SHP77 treated with DMSO at 0.1 percent for 48 hours (cell line): ENCODE data around the gene BUB3.
"Not testable (repeated sequence)": the region's sequence is repeated elsewhere in the genome, so short reads cannot be mapped to it uniquely, and the experiment has no call there.

Experiments
- DNase-seq: peaks from one replicate; lab custom pipeline; 2025; lab: John Stamatoyannopoulos, UW

Gene BUB3

DNA sequence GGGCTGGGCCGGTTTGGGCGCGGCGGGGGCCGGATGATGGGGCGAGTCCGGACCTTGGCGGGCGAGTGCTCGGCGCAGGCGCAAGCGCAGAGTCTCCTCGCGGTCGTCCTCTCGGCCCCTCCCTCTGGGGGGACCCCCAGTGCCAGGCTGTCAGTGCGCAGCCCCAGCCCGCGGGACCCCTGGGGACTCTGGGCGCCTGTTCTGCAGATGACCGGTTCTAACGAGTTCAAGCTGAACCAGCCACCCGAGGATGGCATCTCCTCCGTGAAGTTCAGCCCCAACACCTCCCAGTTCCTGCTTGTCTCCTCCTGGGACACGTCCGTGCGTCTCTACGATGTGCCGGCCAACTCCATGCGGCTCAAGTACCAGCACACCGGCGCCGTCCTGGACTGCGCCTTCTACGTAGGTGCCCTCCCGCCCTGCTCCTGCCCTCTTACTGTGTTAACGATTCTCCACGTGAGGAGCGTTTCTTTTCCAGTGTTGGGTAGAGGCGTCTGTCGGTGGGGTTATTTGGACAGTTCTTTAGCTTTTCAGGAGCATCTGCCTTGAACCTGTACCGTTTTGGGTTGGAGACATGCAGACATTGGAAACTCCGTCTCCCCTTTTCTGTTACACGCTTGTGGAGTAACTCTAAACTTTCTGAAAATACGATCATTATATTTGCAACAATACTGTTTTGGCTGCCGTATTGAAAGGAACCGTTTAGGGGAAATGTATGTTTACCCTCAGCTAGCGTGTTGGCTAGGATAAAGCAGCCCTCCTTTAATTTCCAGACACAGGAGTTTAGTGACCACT, 706 bp downstream of the BUB3 start:
- no peak for DNase-seq

DNA sequence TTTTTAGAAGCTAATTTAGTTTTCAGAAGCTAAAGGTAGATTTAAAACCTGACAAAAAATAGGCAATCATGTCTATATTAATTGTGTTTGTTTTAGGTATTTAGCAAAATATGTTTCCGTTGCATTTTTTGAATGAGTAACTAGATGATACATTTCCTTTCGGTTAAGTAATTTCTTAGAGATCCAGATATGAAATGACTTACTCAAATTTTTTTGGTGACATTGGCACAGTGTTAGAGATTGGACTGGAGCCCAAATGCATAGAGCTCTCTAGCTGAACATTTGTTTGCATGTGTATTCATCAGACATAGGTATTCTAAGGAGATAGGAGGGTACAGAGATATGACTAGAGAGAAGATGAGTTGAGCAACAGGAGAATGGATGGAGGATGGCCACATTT, 1.9 kb downstream of the BUB3 start:
- DNase-seq: no peak

DNA sequence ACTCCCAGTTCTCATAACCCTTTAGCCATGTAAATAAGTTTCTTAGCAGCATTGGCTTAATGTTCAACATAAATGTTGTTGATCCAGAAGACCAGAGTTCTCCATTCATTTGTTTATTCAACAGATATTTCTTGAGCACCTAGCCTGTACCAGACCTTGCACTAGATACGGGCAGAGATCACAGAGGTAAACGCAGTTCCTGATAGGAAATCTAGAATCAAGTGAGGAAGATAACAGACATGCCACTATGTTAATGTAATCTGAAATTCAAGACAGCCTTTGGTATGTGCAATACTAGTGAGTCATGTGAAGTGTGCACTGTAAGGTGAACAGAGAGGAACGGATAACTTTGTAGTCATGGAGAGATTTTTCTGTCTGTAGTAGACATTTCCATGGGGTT, 3.0 kb downstream of the BUB3 start:
- no peak for DNase-seq

- no peak for DNase-seq
Measured at GRCh38 chr10:123158682-123159081, 4.5 kb downstream of the BUB3 start.

DNA sequence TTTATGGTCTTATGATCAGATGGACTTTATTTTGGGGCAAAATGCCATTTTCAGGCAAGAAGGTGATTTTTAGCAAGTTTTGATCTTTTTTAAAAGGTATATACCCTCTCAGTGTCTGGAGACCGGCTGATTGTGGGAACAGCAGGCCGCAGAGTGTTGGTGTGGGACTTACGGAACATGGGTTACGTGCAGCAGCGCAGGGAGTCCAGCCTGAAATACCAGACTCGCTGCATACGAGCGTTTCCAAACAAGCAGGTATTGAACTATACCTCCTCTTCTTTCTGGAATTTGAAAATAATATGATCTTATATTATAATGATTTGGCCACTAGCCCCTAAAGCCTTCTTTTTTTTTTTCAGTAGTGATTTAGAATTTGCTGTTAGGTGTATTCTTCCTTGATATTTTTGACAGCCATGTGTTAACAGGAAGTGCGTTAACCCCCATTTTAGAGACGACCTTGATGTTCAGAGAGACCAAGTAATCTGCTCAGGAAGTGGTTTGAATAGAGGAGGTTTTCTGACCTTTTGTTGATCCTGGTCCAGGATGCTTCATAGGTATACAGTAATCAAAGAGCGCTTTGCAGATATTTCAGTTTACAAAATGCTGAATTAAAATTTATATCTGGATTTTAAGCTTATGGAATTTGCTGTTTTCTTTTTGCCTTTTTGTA, 6.2 kb downstream of the BUB3 start:
- DNase-seq: no peak

DNA sequence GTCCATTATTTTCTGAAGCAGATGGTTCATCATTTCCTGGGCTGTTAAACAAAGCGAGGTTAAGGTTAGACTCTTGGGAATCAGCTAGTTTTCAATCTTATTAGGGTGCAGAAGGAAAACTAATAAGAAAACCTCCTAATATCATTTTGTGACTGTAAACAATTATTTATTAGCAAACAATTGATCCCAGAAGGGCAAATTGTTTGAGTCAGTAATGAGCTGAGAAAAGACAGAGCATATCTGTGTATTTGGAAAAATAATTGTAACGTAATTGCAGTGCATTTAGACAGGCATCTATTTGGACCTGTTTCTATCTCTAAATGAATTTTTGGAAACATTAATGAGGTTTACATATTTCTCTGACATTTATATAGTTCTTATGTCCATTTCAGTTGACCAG, 10.1 kb downstream of the BUB3 start:
- no peak for DNase-seq

DNA sequence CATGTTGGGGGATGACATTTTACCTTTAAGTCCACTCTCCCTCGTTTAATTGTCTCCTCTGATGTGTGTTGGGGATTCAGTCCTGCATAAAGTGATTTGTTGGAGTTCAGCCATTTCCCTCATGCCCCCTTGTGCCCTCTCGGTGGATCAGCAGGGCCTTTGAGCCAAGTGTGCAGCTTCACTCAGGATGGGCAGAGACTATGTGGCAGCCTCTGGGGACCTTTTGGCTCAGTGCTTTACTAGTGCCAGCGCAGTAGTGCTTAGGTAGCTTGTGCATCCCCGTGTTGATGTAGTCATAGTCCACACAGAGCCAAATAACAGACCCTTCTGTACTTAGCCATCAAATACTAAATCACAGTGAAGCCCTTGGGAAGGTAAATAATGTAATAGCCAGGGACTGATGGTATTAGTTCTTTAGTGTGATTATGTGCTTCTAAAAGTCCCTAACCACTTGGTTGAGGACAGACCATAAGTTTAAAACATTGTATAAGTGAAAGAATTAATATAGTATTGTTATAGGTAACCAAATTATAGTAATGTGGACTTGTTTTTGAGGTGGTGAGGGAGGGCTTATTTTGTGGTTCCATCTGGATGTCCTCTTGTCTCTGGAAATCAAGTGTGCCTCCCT, 11.4 kb downstream of the BUB3 start:
- DNase-seq: no peak

GRCh38 chr10:123166618-123167017, 12.4 kb downstream of the BUB3 start:
- no peak for DNase-seq

DNA sequence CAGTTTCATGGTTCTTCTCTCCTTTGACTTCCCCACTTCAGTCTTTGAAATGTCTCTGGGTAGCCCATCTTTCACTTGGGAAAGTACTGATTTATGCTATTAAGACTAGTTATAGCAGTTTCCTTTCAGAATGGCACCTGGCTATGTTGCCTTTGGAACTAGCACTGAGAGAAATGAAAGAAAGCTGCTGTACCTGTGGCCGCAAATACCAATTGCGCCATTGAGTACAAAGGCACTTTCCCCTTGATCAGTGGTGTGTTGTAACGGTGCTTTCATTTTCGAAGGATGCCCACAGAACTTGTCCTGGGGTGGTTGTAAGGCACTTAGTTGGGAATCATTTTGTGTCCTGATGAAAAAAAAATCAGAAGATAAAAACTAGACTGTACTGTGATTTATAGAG, 16.8 kb downstream of the BUB3 start:
- no peak for DNase-seq

- not testable (repeated sequence) for DNase-seq
Measured at GRCh38 chr10:123171616-123172015, 17.4 kb downstream of the BUB3 start.

DNA sequence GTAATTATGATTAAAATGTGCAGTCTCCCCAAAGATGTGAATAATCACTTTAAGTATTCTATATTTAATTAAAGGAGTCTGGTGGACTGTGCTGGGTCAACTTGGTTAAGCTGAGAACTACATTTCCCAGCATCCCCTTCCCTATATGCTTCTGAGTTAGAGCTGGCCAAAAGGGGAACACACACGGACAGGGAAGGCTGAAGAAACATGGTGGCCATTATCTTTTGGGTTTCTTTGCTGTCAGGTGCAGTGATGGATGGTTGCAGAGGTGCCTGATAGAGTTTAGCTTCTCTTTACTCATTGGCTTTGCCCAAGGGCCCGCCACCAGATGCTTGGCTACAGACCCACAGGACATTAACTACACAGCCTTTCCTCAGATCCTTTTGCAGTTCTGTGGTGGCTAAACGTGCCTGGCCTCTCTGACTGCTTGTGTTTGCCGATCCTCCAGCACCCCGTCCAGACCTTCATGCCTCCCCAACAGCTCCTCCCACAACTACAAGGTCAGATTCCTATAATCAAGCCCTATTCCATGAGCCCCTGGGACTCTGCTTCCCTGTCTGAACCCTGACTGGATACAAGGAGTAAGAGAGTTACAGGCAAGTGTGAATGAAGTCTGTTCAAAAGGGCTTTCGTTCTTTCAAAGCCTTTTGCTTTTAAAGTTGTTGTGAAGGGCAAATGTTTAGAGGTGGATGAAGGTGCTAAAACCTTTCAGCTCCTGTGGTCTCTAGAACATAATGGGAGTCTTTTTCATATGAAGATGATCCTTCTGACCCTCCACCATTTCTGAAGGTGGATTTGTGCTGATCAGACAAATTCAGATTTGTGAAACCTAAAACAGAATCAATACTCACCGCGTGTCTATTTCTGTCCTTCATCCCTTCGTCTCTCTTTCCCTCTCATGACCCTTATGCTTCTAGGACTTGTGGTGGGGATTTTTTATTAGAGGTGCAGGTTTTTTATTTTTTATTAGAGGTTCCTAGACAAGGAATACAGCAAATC, 21.5 kb downstream of the BUB3 start:
- DNase-seq: no peak

GRCh38 chr10:123178390-123178789, 24.2 kb downstream of the BUB3 start:
- not testable (repeated sequence) for DNase-seq

GRCh38 chr10:123180101-123181090, 26.2 kb downstream of the BUB3 start:
- no peak for DNase-seq

- DNase-seq: no peak
Measured at GRCh38 chr10:123183724-123184123, 29.5 kb downstream of the BUB3 start.

- no peak for DNase-seq
Measured at GRCh38 chr10:123187781-123188180, 33.6 kb downstream of the BUB3 start.

DNA sequence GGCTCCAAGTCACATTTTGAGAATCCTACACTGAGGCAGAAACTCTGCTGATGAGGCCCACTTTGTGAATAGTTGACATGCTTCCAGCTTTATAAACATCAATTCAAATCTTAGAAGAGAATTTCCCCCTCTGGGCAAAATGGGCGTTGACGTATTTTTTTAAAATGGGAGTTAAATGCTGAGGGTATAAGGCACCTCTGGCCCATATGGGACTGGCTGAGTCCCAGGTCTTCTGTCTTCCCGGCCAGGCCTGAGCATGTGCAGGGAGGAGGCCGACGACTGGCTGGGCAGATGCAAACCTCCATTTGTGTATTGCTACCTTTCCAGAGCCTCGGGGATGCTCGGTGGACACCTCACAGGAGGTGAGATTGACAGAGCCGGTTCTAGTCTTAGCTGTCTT, 37.7 kb downstream of the BUB3 start:
- no peak for DNase-seq

DNA sequence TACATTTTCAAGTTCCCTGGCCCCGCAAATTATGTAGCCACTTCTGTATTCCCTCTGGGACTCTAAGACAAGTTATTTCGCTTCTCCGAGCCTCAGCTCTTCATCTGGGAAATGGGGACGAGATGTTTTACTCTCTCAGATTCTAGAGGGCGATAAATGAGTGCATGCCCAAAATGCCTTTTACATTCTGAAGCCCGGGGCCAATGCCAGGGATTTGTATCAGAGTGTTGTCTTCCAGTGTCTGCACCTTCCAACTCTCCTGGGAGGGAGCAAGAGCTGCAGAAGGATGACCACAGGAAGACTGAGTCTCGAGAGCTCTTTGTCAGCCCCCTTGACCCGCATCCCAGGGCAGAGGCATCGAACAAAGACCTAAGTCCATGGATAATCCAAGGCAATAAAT, 39.9 kb downstream of the BUB3 start:
- no peak for DNase-seq

- DNase-seq: no peak
Measured at GRCh38 chr10:123200531-123200930, 46.3 kb downstream of the BUB3 start.

GRCh38 chr10:123202506-123202905, 48.3 kb downstream of the BUB3 start:
- no peak for DNase-seq

DNA sequence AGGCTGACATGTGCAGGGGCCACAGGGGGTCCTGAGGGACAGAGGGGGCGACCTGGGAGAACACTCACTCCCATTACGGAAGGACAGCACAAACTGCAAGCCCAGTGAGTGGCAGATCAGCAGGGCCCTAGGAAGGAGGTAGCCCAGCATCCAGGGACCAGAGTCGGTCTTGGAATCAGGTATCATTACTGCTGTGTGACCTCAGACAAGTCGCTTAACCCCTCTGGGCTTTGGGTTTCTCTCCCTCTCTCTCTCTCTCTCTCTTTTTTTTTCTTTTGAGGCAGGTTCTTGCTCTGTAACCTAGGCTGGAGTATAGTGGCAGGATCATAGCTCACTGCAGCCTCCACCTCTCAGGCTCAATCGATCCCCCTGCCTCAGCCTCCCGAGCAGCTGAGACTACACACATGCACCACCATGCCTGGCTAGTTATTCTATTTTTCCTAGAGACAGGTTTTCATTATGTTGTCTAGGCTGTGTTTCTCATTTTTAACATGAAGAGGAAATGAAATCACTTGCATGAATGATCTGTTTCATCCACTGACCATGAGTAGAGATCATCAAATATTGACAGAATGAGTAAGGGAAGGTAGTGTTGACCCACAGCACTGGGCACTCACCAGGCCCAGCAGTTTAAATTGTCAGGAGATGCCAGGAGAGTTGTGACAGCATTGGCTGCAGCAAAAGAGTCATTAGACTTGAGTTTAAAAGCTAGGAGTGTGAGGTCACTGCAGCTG, 49.4 kb downstream of the BUB3 start:
- DNase-seq: peak; percentile 61
